Tongue (tissue), 2 donors: ENCODE data around the gene TSHZ3. TPM values are rescaled to one million over a fixed set of nuclear protein-coding genes. Genes with fewer than 3 reads are reported as not detected.
A peak's percentile ranks its signal among the peaks of the same experiment; 100 is the strongest.

Experiments
- DNase-seq: peaks from one replicate; pipeline ENCODE4 v3.0.0-alpha.2; 2015
- total RNA-seq: library from RNA; depleted of rRNA; stranded (reverse); fragments of >200 nt; gene quantifications from one replicate; pipeline ENCODE4 v1.2.3, GENCODE V29; 2014

TSHZ3 gene
- total RNA-seq, 1 donor from 2014 or later = 9.5 TPM

- peak; percentile 34 for DNase-seq
These were observed 85.9 kb downstream of the TSHZ3 start for GRCh38 chr19:31263328-31263727.

- peak; percentile 33 for DNase-seq
These were observed 86.5 kb downstream of the TSHZ3 start for GRCh38 chr19:31262725-31263191.

GRCh38 chr19:31261603-31262212 is 87.5 kb downstream of the TSHZ3 start:
- DNase-seq = peak; percentile 48

GRCh38 chr19:31261019-31261602 is 88.1 kb downstream of the TSHZ3 start:
- DNase-seq = no peak

- DNase-seq = no peak
These were observed 88.9 kb downstream of the TSHZ3 start for GRCh38 chr19:31260171-31260933.

GRCh38 chr19:31258211-31259052 is 90.8 kb downstream of the TSHZ3 start:
- DNase-seq = peak; percentile 38

GRCh38 chr19:31257426-31258130 is 91.7 kb downstream of the TSHZ3 start:
- peak; percentile 82 for DNase-seq

GRCh38 chr19:31257025-31257424 is 92.2 kb downstream of the TSHZ3 start:
- no peak for DNase-seq

GRCh38 chr19:31256593-31256960 is 92.7 kb downstream of the TSHZ3 start:
- DNase-seq = no peak

- no peak for DNase-seq
These were observed 93.2 kb downstream of the TSHZ3 start for GRCh38 chr19:31255831-31256592.

GRCh38 chr19:31255174-31255799 is 93.9 kb downstream of the TSHZ3 start:
- DNase-seq = peak; percentile 78

- no peak for DNase-seq
These were observed 94.6 kb downstream of the TSHZ3 start for GRCh38 chr19:31254611-31255010.

- DNase-seq = peak; percentile 87
These were observed 95.1 kb downstream of the TSHZ3 start for GRCh38 chr19:31254180-31254551.

GRCh38 chr19:31253526-31254179 is 95.6 kb downstream of the TSHZ3 start:
- DNase-seq = peak; percentile 77

- no peak for DNase-seq
These were observed 96.8 kb downstream of the TSHZ3 start for GRCh38 chr19:31252441-31252840.

- DNase-seq = no peak
These were observed 100.0 kb downstream of the TSHZ3 start for GRCh38 chr19:31249217-31249616.

GRCh38 chr19:31235806-31236205 is 113.4 kb downstream of the TSHZ3 start:
- DNase-seq = no peak

GRCh38 chr19:31233295-31233800 is 115.9 kb downstream of the TSHZ3 start:
- DNase-seq = no peak

GRCh38 chr19:31232871-31233270 is 116.4 kb downstream of the TSHZ3 start:
- no peak for DNase-seq

GRCh38 chr19:31232180-31232579 is 117.1 kb downstream of the TSHZ3 start:
- DNase-seq = peak; percentile 24
